Caco-2 (cell line): ENCODE results near the gene CDR2L. TPM values are rescaled to one million over a fixed set of nuclear protein-coding genes. Genes with fewer than 3 reads are reported as not detected.

Source experiments
- BruUV-seq: library from RNA; stranded (reverse); fragments of 400-500 nt; replicated peaks from 2 replicates; lab custom pipeline; 2021; lab: Mats Ljungman, UMichigan
- CTCF ChIA-PET: fragments of 300-600 bp; sonication (Branson Sonifier 250); formaldehyde crosslinking; loops from one replicate; lab custom pipeline; 2022; ENCODE audit warnings: antibody characterized with exemption; lab: Charles Lee
- POLR2A ChIA-PET: fragments of 300-600 bp; sonication (Branson Sonifier 250); formaldehyde crosslinking; loops from one replicate; lab custom pipeline; 2022; ENCODE audit warnings: antibody characterized with exemption; lab: Charles Lee
- DNase-seq, 2 experiments: peaks; one replicate each; pipeline versions ENCODE4 v3.0.0 to v3.0.0-alpha.2; 2020 to 2022
- H3K27me3 ChIP-seq: replicated peaks from 2 replicates; pipeline ENCODE4 v1.6.0; 2011; ENCODE audit warnings: low read length; ENCODE audit not compliant: control insufficient read depth, insufficient read depth
- H3K36me3 ChIP-seq: 2 replicates; pipeline ENCODE4 v1.5.1; 2011; ENCODE audit warnings: low read length; ENCODE audit not compliant: control insufficient read depth, insufficient read depth
- H3K4me1 ChIP-seq: fragments of 250-450 bp; sonication (Bioruptor Pico); 2 replicates; pipeline ENCODE4 v1.5.1; 2020; ENCODE audit warnings: mild to moderate bottlenecking
- H3K4me3 ChIP-seq: 2 replicates; pipeline ENCODE4 v1.5.1; 2011; ENCODE audit warnings: low read depth, mild to moderate bottlenecking, control low read depth, low read length
- H3K9me3 ChIP-seq: fragments of 250-450 bp; sonication (Bioruptor Pico); 2 replicates; pipeline ENCODE4 v1.5.1; 2020; ENCODE audit warnings: mild to moderate bottlenecking, moderate library complexity
- H3K27ac Mint-ChIP-seq: one replicate; pipeline ENCODE4 v1.8.0; 2022; ENCODE audit warnings: mixed read lengths; ENCODE audit not compliant: unreplicated experiment
- H3K27me3 Mint-ChIP-seq: one replicate; pipeline ENCODE4 v1.8.0; 2022; ENCODE audit warnings: mixed read lengths; ENCODE audit not compliant: insufficient read depth, unreplicated experiment
- H3K36me3 Mint-ChIP-seq: one replicate; pipeline ENCODE4 v1.8.0; 2022; ENCODE audit warnings: mild to moderate bottlenecking, mixed read lengths; ENCODE audit not compliant: insufficient read depth, unreplicated experiment
- H3K4me1 Mint-ChIP-seq: one replicate; pipeline ENCODE4 v1.8.0; 2022; ENCODE audit warnings: low read depth, mixed read lengths; ENCODE audit not compliant: unreplicated experiment
- H3K4me3 Mint-ChIP-seq: one replicate; pipeline ENCODE4 v1.8.0; 2022; ENCODE audit warnings: mild to moderate bottlenecking, moderate library complexity, mixed read lengths; ENCODE audit not compliant: unreplicated experiment
- H3K9me3 Mint-ChIP-seq: one replicate; pipeline ENCODE4 v1.8.0; 2022; ENCODE audit warnings: mixed read lengths; ENCODE audit not compliant: unreplicated experiment
- intact Hi-C: fragments of 100-400 bp; cut with micrococcal nuclease; formaldehyde crosslinking; loops from one replicate; pipeline ENCODE4 v1.10.0; 2022; ENCODE audit not compliant: unreplicated experiment
- total RNA-seq: library from RNA; stranded (reverse); gene quantifications from 2 replicates; pipeline ENCODE4 v1.2.3, GENCODE V29; 2022
- TF ChIP-seq, protein P1 (sequence below), 2 experiments: fragments of 200-600 bp in 1 of 2; IDR thresholded peaks; 1 replicate in 1 of 2; 2 replicates in 1 of 2; pipeline versions ENCODE4 v1.5.1 to v1.8.0; 2011 to 2022; ENCODE audit warnings: antibody characterized with exemption in 1 of 2, control low read depth in 1 of 2, inconsistent platforms in 1 of 2, low read depth in 1 of 2, low read length in 1 of 2, mild to moderate bottlenecking in 1 of 2, moderate library complexity in 1 of 2; ENCODE audit not compliant: insufficient read depth in 1 of 2, severe bottlenecking in 1 of 2, unreplicated experiment in 1 of 2

The CDR2L gene
- total RNA-seq, 1 experiment from 2014 or later: 30.9 TPM

DNA sequence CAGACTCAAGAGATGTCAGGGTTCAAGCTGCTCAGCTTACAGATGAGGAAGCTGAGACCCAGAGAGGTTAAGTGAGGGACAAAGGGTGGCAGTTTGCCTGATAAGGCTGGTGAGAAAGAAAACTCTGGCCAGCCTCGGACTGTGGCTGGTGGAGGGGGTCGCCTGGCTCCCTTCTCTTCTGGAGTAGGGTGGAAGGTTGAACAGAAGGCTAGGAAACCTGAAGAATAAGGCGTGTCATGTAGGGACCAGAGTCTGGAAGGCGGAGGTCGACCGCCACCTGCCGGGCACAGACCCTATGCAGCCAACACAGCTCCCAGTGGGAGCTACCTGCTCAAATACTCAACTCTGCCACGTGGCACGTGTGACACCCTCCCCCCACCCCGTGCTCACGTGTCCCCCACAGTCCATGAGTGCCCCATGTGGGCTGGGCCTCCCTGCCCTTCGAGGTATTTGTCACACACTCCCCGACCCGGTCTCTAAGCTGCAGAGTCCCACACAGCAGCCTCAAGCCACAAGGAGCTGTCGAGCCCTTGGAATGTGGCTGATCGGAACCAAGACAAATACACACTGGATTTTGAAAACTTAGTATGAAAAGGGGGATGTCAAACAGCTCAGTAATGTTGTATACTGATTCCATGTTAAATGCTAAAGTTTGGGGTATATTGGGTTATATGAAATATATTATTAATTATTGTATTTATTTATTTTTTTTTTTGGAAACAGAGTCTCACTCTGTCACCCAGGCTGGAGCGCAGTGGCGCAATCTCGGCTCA, 26.7 kb upstream of the CDR2L start:
- TF ChIP-seq, protein P1, sequence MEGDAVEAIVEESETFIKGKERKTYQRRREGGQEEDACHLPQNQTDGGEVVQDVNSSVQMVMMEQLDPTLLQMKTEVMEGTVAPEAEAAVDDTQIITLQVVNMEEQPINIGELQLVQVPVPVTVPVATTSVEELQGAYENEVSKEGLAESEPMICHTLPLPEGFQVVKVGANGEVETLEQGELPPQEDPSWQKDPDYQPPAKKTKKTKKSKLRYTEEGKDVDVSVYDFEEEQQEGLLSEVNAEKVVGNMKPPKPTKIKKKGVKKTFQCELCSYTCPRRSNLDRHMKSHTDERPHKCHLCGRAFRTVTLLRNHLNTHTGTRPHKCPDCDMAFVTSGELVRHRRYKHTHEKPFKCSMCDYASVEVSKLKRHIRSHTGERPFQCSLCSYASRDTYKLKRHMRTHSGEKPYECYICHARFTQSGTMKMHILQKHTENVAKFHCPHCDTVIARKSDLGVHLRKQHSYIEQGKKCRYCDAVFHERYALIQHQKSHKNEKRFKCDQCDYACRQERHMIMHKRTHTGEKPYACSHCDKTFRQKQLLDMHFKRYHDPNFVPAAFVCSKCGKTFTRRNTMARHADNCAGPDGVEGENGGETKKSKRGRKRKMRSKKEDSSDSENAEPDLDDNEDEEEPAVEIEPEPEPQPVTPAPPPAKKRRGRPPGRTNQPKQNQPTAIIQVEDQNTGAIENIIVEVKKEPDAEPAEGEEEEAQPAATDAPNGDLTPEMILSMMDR (IDR thresholded peaks at IDR 0.05; ENCODE audit: insufficient read depth in 1 of 2, low read depth in 1 of 2, low read length in 1 of 2, severe bottlenecking in 1 of 2, unreplicated experiment in 1 of 2): peak; percentile 61 to 74
- intact Hi-C loops: loop anchor here (1.0 kb wide), 4 partner anchors 22 to 75 kb away; partner anchors contain the start of gene MRPL58
- H3K36me3 Mint-ChIP-seq: peaks cover 23% of the 10 kb centered on the region
- H3K4me1 ChIP-seq: 0 out of 2 replicates have a peak, but pooled peaks cover 3% of the 10 kb centered on the region
- peak overlapping the region; percentile 51 for H3K4me3 Mint-ChIP-seq
- ChIA-PET CTCF (interaction anchor here (0.6 to 3.9 kb wide), 37 partner anchors 9 to 241 kb away, joined by 3 to 86 read pairs (median 6); partner anchors contain the start of genes ATP5PD, CDR2L, FDXR and HID1), POLR2A (interaction anchor here (0.6 to 2.3 kb wide), 8 partner anchors 12 to 126 kb away, joined by 3 to 18 read pairs (median 4); partner anchors contain the start of genes CDR2L, FDXR, HID1 and MRPL58)
- BruUV-seq: no TSS peak
- peaks cover 1% of the 10 kb centered on the region; the same call in 1 of the 2 replicates for H3K36me3 ChIP-seq
- H3K4me3 ChIP-seq: no peak overlapping the region
- peak; percentile 82 to 88 for DNase-seq
- H3K27me3 ChIP-seq: no peaks in the 10 kb centered on the region
- H3K4me1 Mint-ChIP-seq: peaks cover 21% of the 10 kb centered on the region
- peak overlapping the region; percentile 79 for H3K27ac Mint-ChIP-seq
- no peaks in the 10 kb centered on the region for H3K27me3 Mint-ChIP-seq
- H3K9me3 ChIP-seq: no peaks in the 10 kb centered on the region
- H3K9me3 Mint-ChIP-seq: no peaks in the 10 kb centered on the region

DNA sequence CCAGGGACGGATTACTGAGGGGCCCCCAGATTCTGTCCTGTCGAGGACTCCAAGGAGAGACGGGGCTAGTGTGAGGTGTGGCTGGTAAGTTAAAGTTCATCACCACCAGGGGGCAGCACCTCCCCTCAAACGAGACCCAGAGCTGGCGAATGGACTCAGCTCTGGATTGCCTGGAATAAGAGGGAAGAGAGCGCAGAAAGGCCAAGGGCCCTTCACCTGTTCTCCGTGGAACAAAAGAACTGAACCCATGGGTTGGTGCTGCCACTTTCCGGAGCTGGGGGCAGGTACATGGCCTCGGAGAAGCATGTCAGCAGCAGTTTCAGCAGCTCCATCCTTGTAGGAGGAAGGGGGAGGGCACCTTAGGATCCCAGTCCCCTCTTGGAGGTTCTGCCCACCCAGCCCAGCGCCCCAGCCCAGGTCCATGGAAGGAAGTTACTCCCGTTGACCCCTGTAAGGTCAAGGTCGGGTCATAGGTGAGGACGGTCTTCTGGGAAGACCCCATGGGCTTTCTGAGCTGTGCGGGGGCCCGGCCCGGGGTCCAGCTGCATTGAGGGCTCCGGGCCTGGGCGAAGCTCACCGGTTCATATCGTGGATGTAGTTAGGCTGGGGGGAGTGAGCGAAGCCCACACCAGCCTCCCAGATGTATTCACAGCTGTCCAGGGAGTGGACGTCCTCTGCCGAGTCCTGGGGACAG, 25.6 kb upstream of the CDR2L start:
- Histone ChIP-seq H3K27me3 (no peaks in the 10 kb centered on the region), H3K4me3 (no peak overlapping the region), H3K4me1 (0 out of 2 replicates have a peak, but pooled peaks cover 3% of the 10 kb centered on the region), H3K9me3 (no peaks in the 10 kb centered on the region), H3K36me3 (peaks cover 1% of the 10 kb centered on the region; the same call in 1 of the 2 replicates)
- peaks cover 21% of the 10 kb centered on the region for H3K4me1 Mint-ChIP-seq
- POLR2A ChIA-PET: interaction anchor here (0.6 to 2.3 kb wide), 7 partner anchors 11 to 204 kb away, joined by 3 to 18 read pairs (median 4); partner anchors contain the start of genes CDR2L, HID1 and MRPL58
- no peaks in the 10 kb centered on the region for H3K9me3 Mint-ChIP-seq
- DNase-seq: peak; percentile 90 to 93
- no peak overlapping the region for H3K4me3 Mint-ChIP-seq
- no peaks in the 10 kb centered on the region for H3K27me3 Mint-ChIP-seq
- H3K36me3 Mint-ChIP-seq: peaks cover 18% of the 10 kb centered on the region
- intact Hi-C loops: loop anchor here (1.0 kb wide), 4 partner anchors 20 to 73 kb away; partner anchors contain the start of gene MRPL58
- CTCF ChIA-PET: interaction anchor here (0.6 to 3.9 kb wide), 34 partner anchors 10 to 240 kb away, joined by 3 to 86 read pairs (median 6); partner anchors contain the start of genes ATP5PD, CDR2L, FDXR and HID1
- TF ChIP-seq, protein P1 (IDR thresholded peaks at IDR 0.05; ENCODE audit: insufficient read depth in 1 of 2, low read depth in 1 of 2, low read length in 1 of 2, severe bottlenecking in 1 of 2, unreplicated experiment in 1 of 2): peak; percentile 70 to 86
- no peak overlapping the region for H3K27ac Mint-ChIP-seq
- no TSS peak for BruUV-seq
